GM12892 (cell line): Measurements from ENCODE around the gene CDK18.

Source experiments
- DNase-seq: peaks from one replicate; pipeline ENCODE4 v3.0.0; 2011; ENCODE audit not compliant: insufficient read length
- FAIRE-seq: peaks from 2 replicates; lab custom pipeline; 2011; peaks lifted over from hg19 to GRCh38; lab: Jason Lieb, UNC
- POLR2A ChIP-seq: IDR thresholded peaks from 2 replicates; pipeline ENCODE4 v1.6.1; 2011; ENCODE audit warnings: low read depth, low read length, control low read depth
- POLR2AphosphoS5 ChIP-seq: IDR thresholded peaks from 2 replicates; pipeline ENCODE4 v1.6.1; 2011; ENCODE audit warnings: low read depth, low read length, control low read depth
- TAF1 ChIP-seq: IDR thresholded peaks from 2 replicates; pipeline ENCODE4 v1.6.1; 2011; ENCODE audit warnings: low read depth, mild to moderate bottlenecking, control low read depth, low read length, borderline replicate concordance

Gene CDK18

GRCh38 chr1:205538235-205538840 is 33.9 kb downstream of the CDK18 start:
- TF ChIP-seq TAF1 (no peak), POLR2AphosphoS5 (no peak), POLR2A (no peak)
- no peak for DNase-seq
- no peak for FAIRE-seq

- no peak for FAIRE-seq
- DNase-seq: no peak
Measured at GRCh38 chr1:205541161-205541886, 36.9 kb downstream of the CDK18 start.

GRCh38 chr1:205542367-205542766 is 37.9 kb downstream of the CDK18 start:
- DNase-seq: no peak
- FAIRE-seq: no peak
- TF ChIP-seq TAF1 (no peak), POLR2A (no peak), POLR2AphosphoS5 (no peak)

More at GRCh38 chr1:205541161-205541886, 36.9 kb downstream of the CDK18 start:
- TF ChIP-seq TAF1 (no peak), POLR2AphosphoS5 (no peak)

GRCh38 chr1:205543351-205544301 is 39.2 kb downstream of the CDK18 start:
- TF ChIP-seq POLR2A: no peak
- TF ChIP-seq POLR2AphosphoS5: no peak
- no peak for TF ChIP-seq TAF1
- DNase-seq: no peak
- FAIRE-seq: no peak

- DNase-seq (no peak), FAIRE-seq (no peak)
- no peak for TF ChIP-seq POLR2A
- TF ChIP-seq TAF1: no peak
- no peak for TF ChIP-seq POLR2AphosphoS5
Measured at GRCh38 chr1:205545001-205545919, 40.8 kb downstream of the CDK18 start.

- FAIRE-seq (no peak), DNase-seq (no peak)
- TF ChIP-seq POLR2A: no peak
- TF ChIP-seq TAF1: no peak
- no peak for TF ChIP-seq POLR2AphosphoS5
Measured at GRCh38 chr1:205545991-205546390, 41.5 kb downstream of the CDK18 start.

- DNase-seq: no peak
- FAIRE-seq: no peak
- no peak for TF ChIP-seq TAF1
Measured at GRCh38 chr1:205546541-205546940, 42.1 kb downstream of the CDK18 start.

DNA sequence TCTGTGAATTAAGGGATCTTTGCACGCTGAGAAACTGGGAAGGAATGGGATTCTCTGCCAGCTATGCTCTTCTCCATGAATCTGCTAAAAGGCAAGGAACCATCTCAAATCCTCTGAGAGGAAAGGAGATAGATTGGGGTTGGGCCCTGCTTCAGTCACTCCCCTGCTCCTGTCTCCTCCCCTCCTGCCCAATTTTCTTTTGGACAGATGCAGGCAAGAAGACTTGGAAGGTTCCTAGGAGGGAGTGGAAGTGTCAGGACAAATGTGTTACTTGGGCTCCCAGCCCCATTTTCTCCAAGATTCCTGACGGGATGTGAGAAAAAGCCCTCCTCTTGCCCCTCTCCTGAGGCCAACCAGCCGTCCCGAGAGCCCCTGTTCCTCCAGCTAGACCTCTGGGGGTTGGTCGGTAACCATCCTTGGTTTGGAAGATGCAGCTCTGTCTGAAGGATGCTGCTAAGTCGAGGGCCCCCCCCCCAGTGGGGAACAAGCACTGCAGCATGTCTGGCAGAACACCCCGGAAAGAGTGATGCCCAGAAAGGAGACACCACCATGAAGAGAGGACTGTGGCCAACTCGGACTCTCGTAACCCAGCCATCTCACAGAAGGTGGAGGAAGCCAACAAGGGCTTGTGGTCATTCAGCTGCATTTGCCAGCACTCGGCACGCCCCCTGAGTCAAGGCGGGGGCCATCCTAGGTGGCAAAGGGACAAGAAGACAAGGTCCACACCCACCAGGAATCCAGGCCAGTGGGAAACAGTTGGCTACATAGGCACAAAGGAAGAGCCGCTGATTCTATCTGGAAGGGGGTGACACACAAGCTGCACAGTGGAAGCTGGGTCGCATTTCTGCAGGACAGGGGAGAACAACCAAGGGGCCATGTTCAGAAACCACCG is 43.7 kb downstream of the CDK18 start:
- DNase-seq (no peak), FAIRE-seq (no peak)
- TF ChIP-seq POLR2AphosphoS5 (no peak), TAF1 (no peak), POLR2A (no peak)

GRCh38 chr1:205554026-205554811 is 49.8 kb downstream of the CDK18 start:
- DNase-seq: no peak
- TF ChIP-seq POLR2A: no peak
- no peak for FAIRE-seq
